GM13976 (cell line): ENCODE measurements around the gene ATP1A4.

Experiments used
- DNase-seq: peaks from one replicate; pipeline ENCODE4 v3.0.0; 2012; ENCODE audit warnings: low spot score
- in situ Hi-C: fragments of 300-500 bp; cut with MboI; formaldehyde crosslinking; loops from one replicate; pipeline ENCODE4 v1.12.0; 2022; ENCODE audit warnings: low sequenced_read_pairs, mixed read lengths, inconsistent platforms; ENCODE audit not compliant: unreplicated experiment
- TF ChIP-seq, protein P1 (sequence below): IDR thresholded peaks from 2 replicates; pipeline ENCODE4 v1.5.1; 2012; ENCODE audit warnings: borderline replicate concordance, mild to moderate bottlenecking; ENCODE audit not compliant: insufficient read depth; ENCODE audit errors: extremely low read depth, missing control alignments, control extremely low read depth

ATP1A4 gene

DNA sequence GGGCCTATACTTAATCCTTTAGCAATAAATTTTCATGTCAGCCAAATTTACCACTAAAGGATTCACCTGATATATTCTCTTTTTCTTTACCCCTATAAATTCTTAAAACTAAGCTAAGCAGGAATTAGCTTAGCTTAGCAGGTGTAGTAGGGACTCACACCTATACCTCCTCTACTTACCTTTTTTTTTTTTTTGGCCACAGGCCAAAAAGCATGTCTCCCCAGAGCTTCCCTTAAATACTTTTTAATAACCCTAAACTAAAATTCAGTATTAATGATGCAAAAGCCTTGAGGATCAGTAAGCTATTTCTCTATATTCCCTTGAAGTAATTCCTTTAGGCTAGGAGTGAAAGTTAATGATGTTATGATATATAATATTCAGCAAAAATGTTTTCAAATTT, 77.0 kb downstream of the ATP1A4 start:
- in situ Hi-C loops: no loop called here
- TF ChIP-seq, protein P1, sequence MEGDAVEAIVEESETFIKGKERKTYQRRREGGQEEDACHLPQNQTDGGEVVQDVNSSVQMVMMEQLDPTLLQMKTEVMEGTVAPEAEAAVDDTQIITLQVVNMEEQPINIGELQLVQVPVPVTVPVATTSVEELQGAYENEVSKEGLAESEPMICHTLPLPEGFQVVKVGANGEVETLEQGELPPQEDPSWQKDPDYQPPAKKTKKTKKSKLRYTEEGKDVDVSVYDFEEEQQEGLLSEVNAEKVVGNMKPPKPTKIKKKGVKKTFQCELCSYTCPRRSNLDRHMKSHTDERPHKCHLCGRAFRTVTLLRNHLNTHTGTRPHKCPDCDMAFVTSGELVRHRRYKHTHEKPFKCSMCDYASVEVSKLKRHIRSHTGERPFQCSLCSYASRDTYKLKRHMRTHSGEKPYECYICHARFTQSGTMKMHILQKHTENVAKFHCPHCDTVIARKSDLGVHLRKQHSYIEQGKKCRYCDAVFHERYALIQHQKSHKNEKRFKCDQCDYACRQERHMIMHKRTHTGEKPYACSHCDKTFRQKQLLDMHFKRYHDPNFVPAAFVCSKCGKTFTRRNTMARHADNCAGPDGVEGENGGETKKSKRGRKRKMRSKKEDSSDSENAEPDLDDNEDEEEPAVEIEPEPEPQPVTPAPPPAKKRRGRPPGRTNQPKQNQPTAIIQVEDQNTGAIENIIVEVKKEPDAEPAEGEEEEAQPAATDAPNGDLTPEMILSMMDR: no peak
- no peak for DNase-seq

DNA sequence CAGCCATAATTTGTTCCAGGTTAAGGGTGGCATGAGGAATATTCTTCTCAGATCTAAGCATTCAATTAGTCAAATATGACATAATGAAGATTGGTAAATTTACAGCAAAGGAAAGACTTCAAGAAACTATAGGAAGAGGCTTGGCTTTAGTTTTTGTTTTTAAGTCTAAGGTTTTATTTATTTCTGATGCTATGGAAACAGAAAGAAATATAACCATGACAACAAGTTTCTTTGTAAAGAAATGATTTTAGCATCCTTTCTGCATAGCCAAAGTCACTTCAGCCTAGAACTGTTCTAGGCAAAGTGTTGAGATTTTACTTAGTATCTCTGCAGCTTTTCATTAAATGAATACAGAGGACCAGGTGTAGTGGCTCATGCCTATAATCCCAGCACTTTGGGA, 81.5 kb downstream of the ATP1A4 start:
- TF ChIP-seq, protein P1: no peak
- no peak for DNase-seq
- in situ Hi-C loops: no loop called here
